GM21390 (cell line): ENCODE results near the gene PTTG1IP.

Experiments used
- ATAC-seq: cut with Tn5 transposase; IDR thresholded peaks from one replicate; pipeline ENCODE4 v1.9.1; 2021; ENCODE audit not compliant: unreplicated experiment

The PTTG1IP gene

GRCh38 chr21:44803651-44804050, 69.8 kb downstream of the PTTG1IP start:
- ATAC-seq = no peak

GRCh38 chr21:44802396-44803153, 70.9 kb downstream of the PTTG1IP start:
- no peak for ATAC-seq

- ATAC-seq = peak; percentile 81
Observed at GRCh38 chr21:44801468-44802395, 71.8 kb downstream of the PTTG1IP start, which contains the start of gene UBE2G2. TSS of gene UBE2G2 (minus strand) at chr21:44801820. CDS start at chr21:44801748, 72 bp downstream.

GRCh38 chr21:44800971-44801467, 72.5 kb downstream of the PTTG1IP start:
- ATAC-seq = peak; percentile 34

GRCh38 chr21:44800103-44800502, 73.4 kb downstream of the PTTG1IP start:
- ATAC-seq = no peak

- no peak for ATAC-seq
Observed at GRCh38 chr21:44799646-44800045, 73.8 kb downstream of the PTTG1IP start.
